Measurements from ENCODE around the gene IKBKG. TPM values are rescaled to one million over a fixed set of nuclear protein-coding genes. Genes with fewer than 3 reads are reported as not detected.
"Not testable (repeated sequence)": the region's sequence is repeated elsewhere in the genome, so short reads cannot be mapped to it uniquely, and the experiment has no call there.

Gene IKBKG
- total and polyA plus RNA-seq, 5 donors = 17.2 to 21.8 (median 18.8) TPM

DNA sequence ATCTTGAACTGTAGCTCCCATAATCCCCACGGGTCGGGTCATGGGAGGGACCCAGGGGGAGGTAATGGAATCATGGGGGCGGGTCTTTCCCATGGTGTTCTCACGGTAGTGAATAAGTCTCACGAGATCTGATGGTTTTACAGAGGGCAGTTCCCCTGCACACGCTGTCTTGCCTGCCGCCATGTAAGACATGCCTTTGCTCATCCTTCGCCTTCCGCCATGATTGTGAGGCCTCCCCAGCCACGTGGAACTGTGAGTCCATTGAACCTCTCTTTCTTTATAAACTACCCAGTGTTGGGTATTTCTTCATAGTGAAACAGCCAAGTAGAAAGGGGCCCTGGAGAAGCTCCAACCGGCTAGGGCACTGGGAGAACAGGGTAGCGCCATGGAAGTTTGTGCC lies 49.8 kb downstream of the IKBKG start:
- Histone ChIP-seq H3K27ac (ENCODE audit: low read length) (no peak overlapping the region), H3K27me3 (ENCODE audit: control insufficient read depth, insufficient read depth) (no peaks in the 10 kb centered on the region), H3K4me3 (ENCODE audit: low read length) (no peak overlapping the region), H3K9me3 (ENCODE audit: control insufficient read depth, low read length) (no peaks in the 10 kb centered on the region), H3K4me1 (ENCODE audit: control insufficient read depth, insufficient read depth, low read length) (no peaks in the 10 kb centered on the region)
- 91% methylated on average over 12 of the region's 12 CpGs for WGBS
- intact Hi-C loops (cut with DNase I) = no loop called here
- DNase-seq = no peak
- no peak for ATAC-seq

GRCh38 chrX:154598656-154599055 lies 51.2 kb downstream of the IKBKG start:
- intact Hi-C loops (cut with DNase I) = no loop called here
- ATAC-seq (no peak), DNase-seq (no peak)
- H3K4me3 ChIP-seq (ENCODE audit: low read length) = no peak overlapping the region
- WGBS = 90% methylated on average over 8 of the region's 8 CpGs
- no peaks in the 10 kb centered on the region for H3K27me3 ChIP-seq (ENCODE audit: control insufficient read depth, insufficient read depth)
- H3K9me3 ChIP-seq (ENCODE audit: control insufficient read depth, low read length) = no peaks in the 10 kb centered on the region
- no peak overlapping the region for H3K27ac ChIP-seq (ENCODE audit: low read length)
- no peaks in the 10 kb centered on the region for H3K4me1 ChIP-seq (ENCODE audit: control insufficient read depth, insufficient read depth, low read length)

DNA sequence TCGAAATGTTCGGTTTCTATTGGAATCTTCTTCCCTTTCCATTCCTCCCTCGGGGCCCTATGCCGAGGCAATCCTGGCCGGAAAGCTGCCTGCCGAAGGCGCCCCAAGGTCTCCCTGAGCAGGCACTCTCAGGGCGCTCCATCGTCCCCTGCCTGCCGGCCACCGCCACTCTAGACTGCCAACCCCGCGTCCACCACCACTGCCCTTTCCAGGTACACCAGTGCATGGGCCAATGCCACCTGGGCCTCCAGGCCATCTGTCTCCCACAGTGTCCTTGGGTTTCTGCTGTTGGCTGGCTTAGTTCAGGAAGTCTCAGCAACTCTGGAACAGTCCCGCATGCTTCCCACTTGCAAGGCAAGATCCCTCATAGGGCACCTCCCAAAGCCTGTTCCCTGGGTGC lies 52.1 kb downstream of the IKBKG start:
- 96% methylated on average over 14 of the region's 14 CpGs for WGBS

GRCh38 chrX:154600759-154601374 lies 53.4 kb downstream of the IKBKG start:
- no peak for DNase-seq
- H3K27me3 ChIP-seq (ENCODE audit: control insufficient read depth, insufficient read depth) = no peaks in the 10 kb centered on the region
- no peak overlapping the region for H3K27ac ChIP-seq (ENCODE audit: low read length)
- H3K4me3 ChIP-seq (ENCODE audit: low read length) = no peak overlapping the region
- intact Hi-C loops (cut with DNase I) = no loop called here
- no peaks in the 10 kb centered on the region for H3K9me3 ChIP-seq (ENCODE audit: control insufficient read depth, low read length)
- no peak for ATAC-seq
- 75% methylated on average over 15 of the region's 15 CpGs for WGBS
- H3K4me1 ChIP-seq (ENCODE audit: control insufficient read depth, insufficient read depth, low read length) = no peaks in the 10 kb centered on the region

More for the DNA sequence above, 52.1 kb downstream of the IKBKG start:
- Histone ChIP-seq H3K9me3 (ENCODE audit: control insufficient read depth, low read length) (no peaks in the 10 kb centered on the region), H3K4me3 (ENCODE audit: low read length) (no peak overlapping the region), H3K27me3 (ENCODE audit: control insufficient read depth, insufficient read depth) (no peaks in the 10 kb centered on the region), H3K4me1 (ENCODE audit: control insufficient read depth, insufficient read depth, low read length) (no peaks in the 10 kb centered on the region), H3K27ac (ENCODE audit: low read length) (no peak overlapping the region)
- DNase-seq (peak in 1 of 3 donors; percentile 37), ATAC-seq (no peak)
- intact Hi-C loops (cut with DNase I) = no loop called here

DNA sequence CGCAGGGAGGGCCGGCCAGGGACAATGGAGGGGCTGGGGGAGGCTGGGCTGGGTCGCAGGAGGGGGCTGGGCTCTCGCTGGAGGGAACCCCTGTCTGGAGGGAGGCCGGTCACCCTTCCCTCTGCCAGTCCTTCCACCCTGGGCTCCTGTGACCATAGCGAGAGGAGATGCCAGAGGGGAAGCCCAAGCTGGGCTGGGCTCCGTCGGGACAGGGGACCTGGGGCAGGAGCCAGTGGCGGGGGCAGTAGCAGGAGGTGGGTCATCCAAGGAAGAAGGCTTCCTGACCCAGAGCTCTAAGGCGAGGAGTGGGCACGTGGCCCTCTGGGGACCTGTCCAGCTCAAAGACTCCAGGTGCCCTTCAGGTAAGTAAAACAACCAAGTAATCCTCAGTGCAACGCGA lies 54.8 kb downstream of the IKBKG start:
- Histone ChIP-seq H3K27ac (ENCODE audit: low read length) (no peak overlapping the region), H3K9me3 (ENCODE audit: control insufficient read depth, low read length) (no peaks in the 10 kb centered on the region), H3K27me3 (ENCODE audit: control insufficient read depth, insufficient read depth) (no peaks in the 10 kb centered on the region), H3K4me1 (ENCODE audit: control insufficient read depth, insufficient read depth, low read length) (no peaks in the 10 kb centered on the region), H3K4me3 (ENCODE audit: low read length) (no peak overlapping the region)
- WGBS = 69% methylated on average over 13 of the region's 13 CpGs
- DNase-seq (peak in 1 of 3 donors; percentile 24), ATAC-seq (no peak)
- intact Hi-C loops (cut with DNase I) = no loop called here

GRCh38 chrX:154602766-154603437 lies 55.5 kb downstream of the IKBKG start:
- DNase-seq (no peak), ATAC-seq (no peak)
- Histone ChIP-seq H3K4me3 (ENCODE audit: low read length) (no peak overlapping the region), H3K27me3 (ENCODE audit: control insufficient read depth, insufficient read depth) (no peaks in the 10 kb centered on the region), H3K4me1 (ENCODE audit: control insufficient read depth, insufficient read depth, low read length) (no peaks in the 10 kb centered on the region), H3K9me3 (ENCODE audit: control insufficient read depth, low read length) (no peaks in the 10 kb centered on the region), H3K27ac (ENCODE audit: low read length) (no peak overlapping the region)
- WGBS = 89% methylated on average over 18 of the region's 18 CpGs
- intact Hi-C loops (cut with DNase I) = no loop called here

DNA sequence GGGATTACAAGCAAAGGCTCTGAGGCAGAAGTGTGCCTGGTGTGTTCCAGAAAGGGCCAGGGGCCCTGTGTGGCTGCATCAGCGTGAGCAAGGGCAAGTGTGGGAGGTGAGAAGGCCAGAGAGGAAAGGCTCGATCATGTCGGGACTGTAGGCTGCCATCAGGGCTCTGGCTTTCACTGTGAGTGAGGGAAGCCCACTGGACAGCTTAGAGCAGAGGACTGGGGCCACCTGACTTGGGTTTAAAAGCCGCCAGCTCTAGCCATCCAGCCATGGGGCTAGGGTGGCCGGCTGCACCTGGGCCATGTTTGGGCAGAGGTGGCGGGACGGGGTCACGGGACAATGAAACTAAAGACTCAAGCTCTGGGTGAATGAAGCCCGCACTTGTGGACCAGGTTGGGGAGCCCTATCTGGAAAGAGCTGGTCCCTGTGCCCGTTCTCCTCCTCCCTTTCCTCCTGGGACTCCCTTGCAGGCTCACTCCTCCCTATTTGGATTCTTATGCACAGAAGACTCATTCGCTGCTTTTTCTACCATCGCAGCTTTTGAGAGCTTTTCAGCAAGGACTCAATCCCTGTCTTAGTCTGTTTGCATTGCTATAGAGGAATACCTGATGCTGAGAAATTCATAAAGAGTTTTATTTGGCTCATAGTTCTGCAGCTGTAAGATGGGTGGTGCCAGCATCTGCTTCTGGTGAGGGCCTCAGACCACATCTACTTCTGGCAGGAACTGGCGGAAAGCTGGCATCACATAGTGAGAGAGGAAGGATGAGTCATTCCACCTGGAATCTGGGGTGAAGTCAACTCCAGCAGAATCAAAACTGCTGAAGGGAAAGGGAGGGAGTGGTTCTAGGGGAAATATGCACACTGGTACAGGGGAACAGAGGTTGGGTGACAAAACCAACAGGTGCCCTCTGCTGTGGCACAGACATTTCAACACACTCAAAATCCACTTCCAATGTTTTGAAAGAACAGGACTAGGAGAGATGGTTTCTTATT lies 56.3 kb downstream of the IKBKG start:
- H3K27ac ChIP-seq (ENCODE audit: low read length) = no peak overlapping the region
- no peaks in the 10 kb centered on the region for H3K4me1 ChIP-seq (ENCODE audit: control insufficient read depth, insufficient read depth, low read length)
- no peaks in the 10 kb centered on the region for H3K9me3 ChIP-seq (ENCODE audit: control insufficient read depth, low read length)
- DNase-seq (no peak), ATAC-seq (peak in 1 of 2 donors; percentile 40)
- 75% methylated on average over 13 of the region's 13 CpGs for WGBS
- H3K27me3 ChIP-seq (ENCODE audit: control insufficient read depth, insufficient read depth) = no peaks in the 10 kb centered on the region
- no peak overlapping the region for H3K4me3 ChIP-seq (ENCODE audit: low read length)
- intact Hi-C loops (cut with DNase I) = no loop called here

DNA sequence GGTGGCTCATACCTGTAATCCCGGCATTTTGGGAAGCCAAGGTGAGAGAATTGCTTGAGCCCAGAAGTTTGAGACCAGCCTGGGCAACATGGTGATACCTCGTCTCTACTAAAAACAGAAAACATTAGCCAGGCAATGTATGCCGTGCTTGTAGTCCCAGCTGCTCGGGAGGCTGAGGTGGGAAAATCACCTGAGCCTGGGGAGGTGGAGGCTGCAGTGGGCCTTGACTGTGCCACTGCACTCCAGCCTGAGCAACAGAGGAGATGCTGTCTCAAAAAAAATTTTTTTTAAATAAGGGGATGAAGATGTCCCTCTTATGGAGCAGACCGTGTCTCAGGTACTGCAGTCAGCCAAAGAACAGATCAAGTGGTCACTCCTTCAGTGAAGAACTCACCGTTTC lies 58.1 kb downstream of the IKBKG start:
- 80% methylated on average over 6 of the region's 6 CpGs for WGBS
- Histone ChIP-seq H3K4me1 (ENCODE audit: control insufficient read depth, insufficient read depth, low read length) (no peaks in the 10 kb centered on the region), H3K4me3 (ENCODE audit: low read length) (no peak overlapping the region), H3K27me3 (ENCODE audit: control insufficient read depth, insufficient read depth) (no peaks in the 10 kb centered on the region), H3K27ac (ENCODE audit: low read length) (no peak overlapping the region), H3K9me3 (ENCODE audit: control insufficient read depth, low read length) (no peaks in the 10 kb centered on the region)
- intact Hi-C loops (cut with DNase I) = no loop called here
- DNase-seq (no peak), ATAC-seq (no peak)

GRCh38 chrX:154607370-154607769 lies 60.0 kb downstream of the IKBKG start:
- intact Hi-C loops (cut with DNase I) = no loop called here
- H3K4me1 ChIP-seq (ENCODE audit: control insufficient read depth, insufficient read depth, low read length) = no peaks in the 10 kb centered on the region
- no peaks in the 10 kb centered on the region for H3K27me3 ChIP-seq (ENCODE audit: control insufficient read depth, insufficient read depth)
- DNase-seq (no peak), ATAC-seq (no peak)
- no peak overlapping the region for H3K4me3 ChIP-seq (ENCODE audit: low read length)
- H3K27ac ChIP-seq (ENCODE audit: low read length) = no peak overlapping the region
- H3K9me3 ChIP-seq (ENCODE audit: control insufficient read depth, low read length) = no peaks in the 10 kb centered on the region
- 67% methylated on average over 6 of the region's 6 CpGs for WGBS

DNA sequence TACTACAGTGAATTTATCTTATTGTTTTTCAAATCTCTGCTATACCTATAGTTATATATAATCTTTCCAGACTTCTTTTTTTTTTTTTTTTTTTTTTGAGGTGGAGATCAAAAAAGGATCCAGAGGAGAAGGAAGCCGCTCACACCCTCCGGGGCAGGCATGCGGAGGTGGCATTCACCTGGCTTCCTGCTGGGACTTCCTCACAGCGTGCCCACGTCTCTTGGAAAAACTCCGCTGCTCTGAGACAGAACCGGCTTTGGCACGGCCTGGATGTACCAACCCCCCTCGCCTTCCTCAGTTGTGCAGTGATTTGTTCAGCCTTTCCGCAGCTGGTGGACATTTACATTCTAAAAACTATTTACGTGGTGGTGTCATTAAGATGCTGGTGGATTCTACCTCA lies 60.6 kb downstream of the IKBKG start:
- DNase-seq = peak in 1 of 3 donors; percentile 28
- H3K27ac ChIP-seq (ENCODE audit: low read length); H3K9me3 ChIP-seq (ENCODE audit: control insufficient read depth, low read length); H3K4me3 ChIP-seq (ENCODE audit: low read length); H3K4me1 ChIP-seq (ENCODE audit: control insufficient read depth, insufficient read depth, low read length); intact Hi-C loops (cut with DNase I); ATAC-seq; H3K27me3 ChIP-seq (ENCODE audit: control insufficient read depth, insufficient read depth): not testable (repeated sequence)
- WGBS = 84% methylated on average over 10 of the region's 11 CpGs

- H3K27me3 ChIP-seq (ENCODE audit: control insufficient read depth, insufficient read depth); ATAC-seq: not testable (repeated sequence)
- WGBS = 50% methylated on average over 12 of the region's 12 CpGs
These were observed 61.4 kb downstream of the IKBKG start for GRCh38 chrX:154608823-154609222.

More at GRCh38 chrX:154608823-154609222, 61.4 kb downstream of the IKBKG start:
- H3K9me3 ChIP-seq (ENCODE audit: control insufficient read depth, low read length); intact Hi-C loops (cut with DNase I); H3K4me1 ChIP-seq (ENCODE audit: control insufficient read depth, insufficient read depth, low read length); H3K27ac ChIP-seq (ENCODE audit: low read length); H3K4me3 ChIP-seq (ENCODE audit: low read length); DNase-seq: not testable (repeated sequence)
